ENCODE data around the gene OPCML. TPM values are rescaled to one million over a fixed set of nuclear protein-coding genes. Genes with fewer than 3 reads are reported as not detected.

Gene OPCML
- total RNA-seq, 4 donors from 2014 or later, result 0.33 TPM; not detected in 3

GRCh38 chr11:132639403-132639802, 892.9 kb downstream of the OPCML start:
- Histone ChIP-seq H3K4me1 (no peaks in the 10 kb centered on the region), H3K27me3 (no peaks in the 10 kb centered on the region), H3K36me3 (no peaks in the 10 kb centered on the region), H3K9me3 (no peaks in the 10 kb centered on the region), H3K27ac (no peak overlapping the region), H3K4me3 (replicated peaks in 1 of 3) (no peak overlapping the region)
- no peak for DNase-seq
- TF ChIP-seq POLR2A (IDR thresholded peaks at IDR 0.05) (no peak), CTCF (IDR thresholded peaks at IDR 0.05) (no peak)
- intact Hi-C loops (cut with DNase I), result no loop called here
- 65 to 70% methylated on average over 3 of the region's 3 CpGs for whole genome bisulfite sequencing, 2 donors

GRCh38 chr11:132638423-132638822, 893.9 kb downstream of the OPCML start:
- Histone ChIP-seq H3K36me3 (no peaks in the 10 kb centered on the region), H3K27ac (no peak overlapping the region), H3K27me3 (no peaks in the 10 kb centered on the region), H3K9me3 (no peaks in the 10 kb centered on the region), H3K4me1 (no peaks in the 10 kb centered on the region), H3K4me3 (replicated peaks in 1 of 3) (no peak overlapping the region)
- no peak for DNase-seq
- intact Hi-C loops (cut with DNase I), result no loop called here
- WGBS, 2 donors, result 82 to 89% methylated on average over 1 of the region's 1 CpG
- TF ChIP-seq CTCF (IDR thresholded peaks at IDR 0.05) (no peak), POLR2A (IDR thresholded peaks at IDR 0.05) (no peak)

GRCh38 chr11:132636523-132636922, 895.8 kb downstream of the OPCML start:
- no peak for DNase-seq
- no peak overlapping the region for H3K4me3 ChIP-seq (replicated peaks in 1 of 3)
- H3K9me3 ChIP-seq, result no peaks in the 10 kb centered on the region
- no peak overlapping the region for H3K27ac ChIP-seq
- WGBS, 2 donors, result 93 to 94% methylated on average over 4 of the region's 4 CpGs
- no peaks in the 10 kb centered on the region for H3K27me3 ChIP-seq
- H3K36me3 ChIP-seq, result no peaks in the 10 kb centered on the region
- TF ChIP-seq CTCF (IDR thresholded peaks at IDR 0.05) (no peak), POLR2A (IDR thresholded peaks at IDR 0.05) (no peak)
- no peaks in the 10 kb centered on the region for H3K4me1 ChIP-seq
- intact Hi-C loops (cut with DNase I), result no loop called here

GRCh38 chr11:132632641-132633124, 899.6 kb downstream of the OPCML start:
- H3K4me3 ChIP-seq (replicated peaks in 1 of 3), result no peak overlapping the region
- H3K27ac ChIP-seq, result no peak overlapping the region
- H3K36me3 ChIP-seq, result no peaks in the 10 kb centered on the region
- no peaks in the 10 kb centered on the region for H3K9me3 ChIP-seq
- DNase-seq, result no peak
- no peaks in the 10 kb centered on the region for H3K4me1 ChIP-seq
- whole genome bisulfite sequencing, 2 donors, result 64 to 76% methylated on average over 9 of the region's 9 CpGs
- H3K27me3 ChIP-seq, result no peaks in the 10 kb centered on the region
- TF ChIP-seq POLR2A (IDR thresholded peaks at IDR 0.05) (no peak), CTCF (IDR thresholded peaks at IDR 0.05) (no peak)
- intact Hi-C loops (cut with DNase I), result no loop called here

GRCh38 chr11:132631989-132632388, 900.3 kb downstream of the OPCML start:
- intact Hi-C loops (cut with DNase I), result no loop called here
- TF ChIP-seq POLR2A (IDR thresholded peaks at IDR 0.05), result no peak
- no peak for TF ChIP-seq CTCF (IDR thresholded peaks at IDR 0.05)

More at GRCh38 chr11:132631989-132632388, 900.3 kb downstream of the OPCML start:
- H3K4me1 ChIP-seq, result no peaks in the 10 kb centered on the region
- H3K27me3 ChIP-seq, result no peaks in the 10 kb centered on the region
- no peaks in the 10 kb centered on the region for H3K36me3 ChIP-seq
- no peak overlapping the region for H3K27ac ChIP-seq
- WGBS, 2 donors, result 85 to 91% methylated on average over 4 of the region's 4 CpGs
- H3K9me3 ChIP-seq, result no peaks in the 10 kb centered on the region
- DNase-seq, result no peak
- H3K4me3 ChIP-seq (replicated peaks in 1 of 3), result no peak overlapping the region
